SK-N-SH (cell line): ENCODE data around the gene TMEM106A. TPM values are rescaled to one million over a fixed set of nuclear protein-coding genes. Genes with fewer than 3 reads are reported as not detected.
"Not testable (repeated sequence)": the region's sequence is repeated elsewhere in the genome, so short reads cannot be mapped to it uniquely, and the experiment has no call there.

Source experiments
- CTCF ChIA-PET: fragments of 300-600, 350-600 bp; formaldehyde crosslinking; extraction: SDS; loops from one replicate; lab custom pipeline; 2021; lab: Yijun Ruan, JAX
- POLR2A ChIA-PET: fragments of 350-600 bp; sonication (Branson Sonifier 250); formaldehyde crosslinking; extraction: SDS; loops from one replicate; lab custom pipeline; 2020; ENCODE audit warnings: antibody characterized with exemption, inconsistent platforms; lab: Yijun Ruan, JAX
- DNase-seq: peaks from one replicate; pipeline ENCODE4 v3.0.0; 2012
- H2AFZ ChIP-seq: fragments of 200-600 bp; sonication (generic); 2 replicates; pipeline ENCODE4 v1.8.1; 2016; ENCODE audit warnings: antibody characterized with exemption, mild to moderate bottlenecking, low read depth
- H3F3A ChIP-seq: fragments of 200-600 bp; sonication (generic); replicated peaks from 2 replicates; pipeline ENCODE3; 2016; ENCODE audit warnings: antibody characterized with exemption, mild to moderate bottlenecking; ENCODE audit not compliant: insufficient read depth
- H3K27ac ChIP-seq, 2 experiments: fragments of 200-500 bp in 1 of 2; fragments of 200-600 bp in 1 of 2; sonication (Bioruptor generic) in 1 of 2; sonication (generic), shearing (Covaris generic) in 1 of 2; 2 replicates each; pipeline versions ENCODE4 v1.5.1 to v1.6.1; 2014 to 2016; ENCODE audit warnings: low read depth in 2 of 2, inconsistent platforms in 1 of 2, low read length in 1 of 2, mild to moderate bottlenecking in 1 of 2, mixed read lengths in 1 of 2
- H3K27me3 ChIP-seq: fragments of 200-600 bp; sonication (generic), shearing (Covaris generic); 2 replicates; pipeline ENCODE4 v1.6.1; 2016; ENCODE audit warnings: mixed run types; ENCODE audit not compliant: insufficient read depth
- H3K36me3 ChIP-seq, 2 experiments: fragments of 200-500 bp in 1 of 2; fragments of 200-600 bp in 1 of 2; sonication (Bioruptor generic) in 1 of 2; sonication (generic) in 1 of 2; replicated peaks in 1 of 2; 2 replicates each; pipeline versions ENCODE3 to v1.5.1; 2014 to 2016; ENCODE audit warnings: low read length in 1 of 2, mild to moderate bottlenecking in 1 of 2; ENCODE audit not compliant: insufficient read depth in 2 of 2, control insufficient read depth in 1 of 2
- H3K4me1 ChIP-seq, 2 experiments: fragments of 200-500 bp in 1 of 2; fragments of 200-600 bp in 1 of 2; sonication (Bioruptor generic) in 1 of 2; sonication (generic), shearing (Covaris generic) in 1 of 2; 2 replicates each; pipeline versions ENCODE4 v1.5.1 to v1.6.1; 2014 to 2016; ENCODE audit warnings: low read depth in 1 of 2, low read length in 1 of 2, mixed run types in 1 of 2; ENCODE audit not compliant: insufficient read depth in 2 of 2, control insufficient read depth in 1 of 2
- H3K4me2 ChIP-seq: fragments of 200-600 bp; sonication (generic), shearing (Covaris generic); 2 replicates; pipeline ENCODE4 v1.6.1; 2017; ENCODE audit warnings: mixed run types
- H3K4me3 ChIP-seq, 2 experiments: fragments of 200-500 bp in 1 of 2; fragments of 200-600 bp in 1 of 2; sonication (Bioruptor generic) in 1 of 2; sonication (generic), shearing (Covaris generic) in 1 of 2; 2 replicates each; pipeline versions ENCODE4 v1.5.1 to v1.8.1; 2014 to 2016; ENCODE audit warnings: low read depth in 2 of 2, inconsistent platforms in 1 of 2, low read length in 1 of 2, mild to moderate bottlenecking in 1 of 2, mixed read lengths in 1 of 2, moderate library complexity in 1 of 2
- H3K79me2 ChIP-seq: fragments of 200-600 bp; sonication (generic); 2 replicates; pipeline ENCODE4 v1.8.1; 2017; ENCODE audit warnings: mild to moderate bottlenecking; ENCODE audit not compliant: insufficient read depth
- H3K9ac ChIP-seq: fragments of 200-600 bp; sonication (generic); 2 replicates; pipeline ENCODE4 v1.6.1; 2017; ENCODE audit warnings: mixed run types
- H3K9me2 ChIP-seq: fragments of 200-600 bp; sonication (generic); 2 replicates; pipeline ENCODE4 v1.6.1; 2017; ENCODE audit warnings: mixed run types
- H3K9me3 ChIP-seq: fragments of 200-600 bp; sonication (generic); 2 replicates; pipeline ENCODE4 v1.6.1; 2017; ENCODE audit warnings: mixed run types, mild to moderate bottlenecking, moderate library complexity
- H4K20me1 ChIP-seq: fragments of 200-600 bp; sonication (generic); 2 replicates; pipeline ENCODE4 v1.6.1; 2017; ENCODE audit warnings: mild to moderate bottlenecking, mixed run types; ENCODE audit not compliant: insufficient read depth
- WGBS: methylation state at CpG from one replicate; pipeline ENCODE4 v1.1.6; 2017; ENCODE audit warnings: low lambda C conversion rate; 5-methylcytosine and 5-hydroxymethylcytosine counted together
- polyA plus RNA-seq, 3 experiments: library from polyadenylated mRNA; depleted of rRNA; stranded (reverse); fragments of >200 nt; gene quantifications; 2 replicates each; pipeline ENCODE4 v1.2.3, GENCODE V29; 2012

Gene TMEM106A
- polyA plus RNA-seq, 1 of the 3 experiments (the other 2 are of a cell fraction): 0.12 TPM

GRCh38 chr17:43231205-43232020 lies 19.7 kb downstream of the TMEM106A start:
- H3K79me2 ChIP-seq, POLR2A ChIA-PET, H3K36me3 ChIP-seq, H3K4me1 ChIP-seq, CTCF ChIA-PET, DNase-seq, H3F3A ChIP-seq, H4K20me1 ChIP-seq, H3K9me2 ChIP-seq, H3K9me3 ChIP-seq, H2AFZ ChIP-seq, H3K27me3 ChIP-seq: not testable (repeated sequence)
- peak overlapping the region in 1 of 2 experiments; percentile 70; a peak in 2 of 4 replicates for H3K27ac ChIP-seq
- peak overlapping the region; percentile 20; the same call in 1 of the 2 replicates for H3K9ac ChIP-seq
- H3K4me3 ChIP-seq: peak overlapping the region in 1 of 2 experiments; percentile 28; a peak in 2 of 4 replicates
- peak overlapping the region; percentile 45; the same call in 1 of the 2 replicates for H3K4me2 ChIP-seq
- WGBS: 83% methylated on average over 18 of the region's 40 CpGs

GRCh38 chr17:43232021-43232699 lies 20.5 kb downstream of the TMEM106A start:
- H3K27me3 ChIP-seq, POLR2A ChIA-PET, H2AFZ ChIP-seq, H4K20me1 ChIP-seq, H3K9me3 ChIP-seq, H3F3A ChIP-seq, H3K79me2 ChIP-seq, CTCF ChIA-PET, H3K4me1 ChIP-seq, H3K9me2 ChIP-seq, H3K36me3 ChIP-seq, DNase-seq: not testable (repeated sequence)
- Histone ChIP-seq H3K4me3 (peak overlapping the region in 1 of 2 experiments; percentile 28; a peak in 2 of 4 replicates), H3K27ac (peak overlapping the region in 1 of 2 experiments; percentile 70; a peak in 2 of 4 replicates), H3K9ac (peak overlapping the region; percentile 20; the same call in 1 of the 2 replicates), H3K4me2 (peak overlapping the region; percentile 45; the same call in 1 of the 2 replicates)
- WGBS: 90% methylated on average over 20 of the region's 24 CpGs

- H3K27me3 ChIP-seq, CTCF ChIA-PET, H3K9me3 ChIP-seq, H3K79me2 ChIP-seq, H3K36me3 ChIP-seq, H3K9ac ChIP-seq, H3F3A ChIP-seq, H3K9me2 ChIP-seq, POLR2A ChIA-PET, H3K27ac ChIP-seq, H2AFZ ChIP-seq, H3K4me1 ChIP-seq, H3K4me2 ChIP-seq, DNase-seq, H3K4me3 ChIP-seq, H4K20me1 ChIP-seq: not testable (repeated sequence)
- 3% methylated on average over 4 of the region's 15 CpGs for WGBS
Measured at GRCh38 chr17:43233263-43233662, 21.6 kb downstream of the TMEM106A start.

- POLR2A ChIA-PET, H2AFZ ChIP-seq, H3K9ac ChIP-seq, CTCF ChIA-PET, H3K4me1 ChIP-seq, H3K36me3 ChIP-seq, H4K20me1 ChIP-seq, H3K9me3 ChIP-seq, H3F3A ChIP-seq, H3K27me3 ChIP-seq, H3K9me2 ChIP-seq, H3K27ac ChIP-seq, H3K4me3 ChIP-seq, DNase-seq, H3K4me2 ChIP-seq, H3K79me2 ChIP-seq: not testable (repeated sequence)
- no CpG with 5 or more reads among the region's 31 CpGs for WGBS
Measured at GRCh38 chr17:43233877-43234276, 22.2 kb downstream of the TMEM106A start, which contains the start of gene RNU2-1. Gene RNU2-1 (minus strand): TSS chr17:43233977.

GRCh38 chr17:43239597-43239996 lies 27.9 kb downstream of the TMEM106A start:
- DNase-seq, H3F3A ChIP-seq, H3K4me3 ChIP-seq, H3K27ac ChIP-seq, H3K9ac ChIP-seq, POLR2A ChIA-PET, H3K36me3 ChIP-seq, H3K79me2 ChIP-seq, H2AFZ ChIP-seq, H3K9me3 ChIP-seq, H3K4me1 ChIP-seq, H3K4me2 ChIP-seq, H4K20me1 ChIP-seq, H3K27me3 ChIP-seq, CTCF ChIA-PET, H3K9me2 ChIP-seq: not testable (repeated sequence)
- no CpG with 5 or more reads among the region's 26 CpGs for WGBS

- H2AFZ ChIP-seq, H4K20me1 ChIP-seq, H3K27ac ChIP-seq, H3K27me3 ChIP-seq, CTCF ChIA-PET, POLR2A ChIA-PET, DNase-seq, H3K4me1 ChIP-seq, H3K9me2 ChIP-seq, H3K9ac ChIP-seq, H3F3A ChIP-seq, H3K36me3 ChIP-seq, H3K79me2 ChIP-seq, H3K4me3 ChIP-seq, H3K4me2 ChIP-seq, H3K9me3 ChIP-seq: not testable (repeated sequence)
- WGBS: no CpG with 5 or more reads among the region's 34 CpGs
Measured at GRCh38 chr17:43240596-43241352, 29.1 kb downstream of the TMEM106A start.
